ENCODE results near the gene ZNF135.
A peak's percentile ranks its signal among the peaks of the same experiment; 100 is the strongest.

The ZNF135 gene

DNA sequence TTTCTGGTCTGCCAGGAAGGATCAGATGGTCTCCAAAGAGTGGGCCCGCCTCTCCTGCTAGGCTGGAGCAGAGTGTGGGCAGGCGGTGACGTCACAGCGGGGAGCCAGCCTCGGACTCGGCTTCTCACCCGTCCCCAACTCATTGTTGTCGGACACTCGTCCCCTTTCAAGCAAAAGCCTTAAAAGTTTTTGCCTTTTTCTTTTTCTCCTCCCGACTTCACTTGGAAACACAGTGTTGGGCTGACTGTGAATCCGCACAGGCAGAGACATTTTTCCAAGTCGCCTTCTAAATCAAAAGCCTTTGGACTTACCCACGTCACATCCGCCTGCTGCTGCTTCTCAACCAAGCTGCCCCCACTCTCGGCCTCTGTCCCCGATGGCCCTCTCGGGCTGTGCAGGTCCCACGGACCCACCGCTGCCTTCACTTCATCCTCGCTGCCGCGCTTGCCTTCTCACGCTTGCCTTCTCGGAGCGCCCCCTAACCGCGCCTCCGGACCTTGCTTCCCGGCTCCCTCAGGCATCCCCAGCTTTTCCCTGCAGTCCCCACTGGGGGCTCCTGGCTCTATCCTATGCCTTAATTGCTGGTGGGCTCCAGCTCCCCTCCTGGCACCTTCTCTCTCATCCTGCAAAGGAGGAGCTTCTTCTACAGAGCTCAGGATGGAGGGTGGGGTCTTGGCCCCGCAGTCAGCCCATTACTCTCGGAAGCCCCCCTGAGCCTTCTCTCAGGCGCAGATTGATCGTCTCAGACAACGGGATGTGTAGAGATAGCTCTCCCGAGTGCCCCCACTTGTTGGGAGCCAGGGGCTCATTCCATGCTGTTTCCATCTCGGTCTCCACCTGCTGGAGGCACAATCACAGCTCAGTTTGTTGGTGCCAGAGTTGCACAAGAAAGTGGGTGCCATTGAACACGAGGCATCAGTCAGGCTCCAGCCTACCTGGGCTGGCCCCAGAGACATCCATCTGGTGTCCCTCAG is 3.9 kb upstream of the ZNF135 start:
- DNase-seq, result no peak

DNA sequence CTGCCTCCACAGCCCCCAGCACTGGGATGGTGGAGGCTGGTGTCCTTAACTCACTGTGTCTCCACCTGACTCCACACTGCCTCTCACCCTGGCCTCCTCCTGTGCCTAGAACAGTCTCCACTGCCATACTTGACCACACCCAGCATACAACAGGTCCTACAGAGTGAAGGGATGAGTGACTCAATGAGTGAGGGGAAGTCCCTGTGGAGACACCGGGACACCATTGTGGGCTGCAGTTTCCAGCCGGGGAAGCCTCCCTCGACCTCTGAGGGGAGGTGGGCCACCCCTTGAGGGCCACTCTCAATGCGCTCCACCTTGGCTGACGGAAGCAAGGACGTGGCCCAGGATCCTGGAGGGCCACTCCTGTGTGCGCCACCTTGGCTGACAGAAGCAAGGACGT is 2.8 kb upstream of the ZNF135 start:
- Histone ChIP-seq H3K36me3 (no peaks in the 10 kb centered on the region; the same call in 1 of the 2 replicates), H3K4me1 (no peaks in the 10 kb centered on the region), H3K27me3 (no peaks in the 10 kb centered on the region), H3K4me3 (ENCODE audit: low read depth, low read length) (no peak overlapping the region), H3K9me3 (peaks cover 7% of the 10 kb centered on the region)
- DNase-seq, result no peak
- TF ChIP-seq, protein P1, sequence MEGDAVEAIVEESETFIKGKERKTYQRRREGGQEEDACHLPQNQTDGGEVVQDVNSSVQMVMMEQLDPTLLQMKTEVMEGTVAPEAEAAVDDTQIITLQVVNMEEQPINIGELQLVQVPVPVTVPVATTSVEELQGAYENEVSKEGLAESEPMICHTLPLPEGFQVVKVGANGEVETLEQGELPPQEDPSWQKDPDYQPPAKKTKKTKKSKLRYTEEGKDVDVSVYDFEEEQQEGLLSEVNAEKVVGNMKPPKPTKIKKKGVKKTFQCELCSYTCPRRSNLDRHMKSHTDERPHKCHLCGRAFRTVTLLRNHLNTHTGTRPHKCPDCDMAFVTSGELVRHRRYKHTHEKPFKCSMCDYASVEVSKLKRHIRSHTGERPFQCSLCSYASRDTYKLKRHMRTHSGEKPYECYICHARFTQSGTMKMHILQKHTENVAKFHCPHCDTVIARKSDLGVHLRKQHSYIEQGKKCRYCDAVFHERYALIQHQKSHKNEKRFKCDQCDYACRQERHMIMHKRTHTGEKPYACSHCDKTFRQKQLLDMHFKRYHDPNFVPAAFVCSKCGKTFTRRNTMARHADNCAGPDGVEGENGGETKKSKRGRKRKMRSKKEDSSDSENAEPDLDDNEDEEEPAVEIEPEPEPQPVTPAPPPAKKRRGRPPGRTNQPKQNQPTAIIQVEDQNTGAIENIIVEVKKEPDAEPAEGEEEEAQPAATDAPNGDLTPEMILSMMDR (IDR thresholded peaks at IDR 0.05; ENCODE audit: low read depth, low read length), result no peak

More for the DNA sequence above, 3.9 kb upstream of the ZNF135 start:
- Histone ChIP-seq H3K4me3 (ENCODE audit: low read depth, low read length) (no peak overlapping the region), H3K4me1 (no peaks in the 10 kb centered on the region), H3K9me3 (peaks cover 7% of the 10 kb centered on the region), H3K36me3 (no peaks in the 10 kb centered on the region; the same call in 1 of the 2 replicates), H3K27me3 (no peaks in the 10 kb centered on the region)
- TF ChIP-seq, protein P1 (IDR thresholded peaks at IDR 0.05; ENCODE audit: low read depth, low read length), result no peak

DNA sequence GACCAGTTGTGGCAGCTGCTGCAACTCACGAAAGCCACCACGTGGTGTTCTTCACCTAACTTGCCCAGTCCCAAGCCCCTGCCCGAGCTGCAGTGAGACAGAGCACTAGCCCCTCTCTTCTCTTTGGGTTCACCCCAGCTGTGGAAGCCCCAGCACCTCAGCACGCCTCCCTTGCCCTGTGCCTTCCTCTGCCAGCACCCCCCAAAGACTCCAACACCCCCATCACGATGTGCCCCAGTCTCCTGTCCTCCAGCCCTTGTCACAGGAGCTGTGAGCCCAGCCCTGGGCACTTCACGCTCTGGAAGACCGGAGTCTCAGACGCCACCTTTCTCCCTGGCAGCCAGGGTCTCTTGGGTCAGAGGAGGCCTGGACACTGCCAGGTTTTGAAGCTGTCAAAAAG is 2.2 kb upstream of the ZNF135 start:
- no peaks in the 10 kb centered on the region; the same call in 1 of the 2 replicates for H3K36me3 ChIP-seq
- no peak for DNase-seq
- TF ChIP-seq, protein P1 (IDR thresholded peaks at IDR 0.05; ENCODE audit: low read depth, low read length), result no peak
- H3K27me3 ChIP-seq, result no peaks in the 10 kb centered on the region
- H3K4me3 ChIP-seq (ENCODE audit: low read depth, low read length), result no peak overlapping the region
- H3K9me3 ChIP-seq, result peaks cover 7% of the 10 kb centered on the region
- no peaks in the 10 kb centered on the region for H3K4me1 ChIP-seq

DNA sequence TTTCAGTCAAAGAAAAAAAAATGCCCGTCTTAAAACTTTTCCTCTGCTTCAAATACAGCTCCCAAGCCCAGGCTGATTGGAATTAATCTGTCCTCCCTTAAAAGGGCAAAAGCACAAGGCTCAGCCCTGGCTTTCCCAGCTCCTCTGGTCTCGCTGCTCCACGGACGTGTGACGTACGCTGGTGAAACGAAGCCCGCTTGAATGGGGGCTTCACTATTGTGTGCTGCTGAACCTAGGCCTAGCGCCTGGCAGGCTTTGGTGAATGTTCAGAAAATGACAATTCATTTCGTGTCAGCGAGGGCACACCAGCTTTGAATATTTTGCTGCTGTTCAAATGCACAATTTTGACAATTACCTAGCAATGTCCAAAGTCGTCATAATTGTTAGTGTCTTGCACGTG is 615 bp upstream of the ZNF135 start:
- Histone ChIP-seq H3K4me3 (ENCODE audit: low read depth, low read length) (peak overlapping the region; percentile 54), H3K4me1 (no peaks in the 10 kb centered on the region), H3K27me3 (no peaks in the 10 kb centered on the region), H3K36me3 (no peaks in the 10 kb centered on the region; the same call in 1 of the 2 replicates), H3K9me3 (peaks cover 7% of the 10 kb centered on the region)
- TF ChIP-seq, protein P1 (IDR thresholded peaks at IDR 0.05; ENCODE audit: low read depth, low read length), result no peak
- DNase-seq, result no peak

DNA sequence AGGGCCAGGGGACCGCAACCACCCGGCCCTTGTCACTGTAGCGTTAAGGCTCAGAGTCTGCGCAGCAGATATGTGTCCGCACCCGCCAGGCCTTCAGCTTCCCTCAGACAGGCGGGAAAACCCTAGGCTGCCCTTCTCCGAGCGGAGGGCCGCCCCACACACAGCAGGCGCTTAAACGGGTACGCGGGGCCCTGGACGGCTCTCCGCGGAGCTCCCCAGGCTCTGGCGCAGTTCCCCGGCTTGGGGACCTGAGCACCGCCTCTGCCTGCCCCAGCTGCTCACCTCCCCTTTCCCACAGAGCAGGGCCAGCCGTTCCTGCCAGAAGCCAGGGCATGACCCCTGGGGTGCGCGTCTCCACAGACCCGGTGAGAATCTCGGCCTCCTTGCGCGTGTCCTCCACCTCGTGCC is 593 bp downstream of the ZNF135 start:
- Histone ChIP-seq H3K4me3 (ENCODE audit: low read depth, low read length) (peak overlapping the region; percentile 54), H3K9me3 (peaks cover 7% of the 10 kb centered on the region), H3K36me3 (no peaks in the 10 kb centered on the region; the same call in 1 of the 2 replicates), H3K4me1 (no peaks in the 10 kb centered on the region), H3K27me3 (no peaks in the 10 kb centered on the region)
- DNase-seq, result no peak
- TF ChIP-seq, protein P1 (IDR thresholded peaks at IDR 0.05; ENCODE audit: low read depth, low read length), result no peak

DNA sequence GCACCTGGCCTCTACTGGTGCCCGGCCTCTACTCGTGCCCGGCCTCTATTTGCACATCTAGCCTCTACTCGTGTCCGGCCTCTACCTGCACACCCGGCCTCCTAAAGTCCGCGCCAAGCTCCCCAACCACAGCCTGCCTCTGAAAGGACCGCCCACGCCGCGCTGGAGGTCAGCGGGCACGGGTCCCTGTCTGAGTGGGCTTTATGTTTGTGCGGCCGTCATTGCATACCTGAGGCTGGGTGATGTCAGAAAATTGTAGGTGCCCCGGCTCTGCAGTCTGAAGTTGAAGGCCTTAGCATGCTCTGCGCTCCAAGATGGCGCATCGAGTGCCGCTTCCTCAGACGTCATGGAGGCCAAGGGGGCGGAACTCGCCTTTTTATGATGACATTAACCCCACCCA is 1.1 kb downstream of the ZNF135 start:
- no peak overlapping the region for H3K4me3 ChIP-seq (ENCODE audit: low read depth, low read length)

More for the DNA sequence above, 1.1 kb downstream of the ZNF135 start:
- DNase-seq, result no peak
- TF ChIP-seq, protein P1 (IDR thresholded peaks at IDR 0.05; ENCODE audit: low read depth, low read length), result no peak
- Histone ChIP-seq H3K4me1 (no peaks in the 10 kb centered on the region), H3K9me3 (peaks cover 5% of the 10 kb centered on the region; the same call in 1 of the 2 replicates), H3K36me3 (no peaks in the 10 kb centered on the region; the same call in 1 of the 2 replicates), H3K27me3 (no peaks in the 10 kb centered on the region)
